ENCODE data around the gene KRTAP1-1.
"Not testable (repeated sequence)": the region's sequence is repeated elsewhere in the genome, so short reads cannot be mapped to it uniquely, and the experiment has no call there.

DNA sequence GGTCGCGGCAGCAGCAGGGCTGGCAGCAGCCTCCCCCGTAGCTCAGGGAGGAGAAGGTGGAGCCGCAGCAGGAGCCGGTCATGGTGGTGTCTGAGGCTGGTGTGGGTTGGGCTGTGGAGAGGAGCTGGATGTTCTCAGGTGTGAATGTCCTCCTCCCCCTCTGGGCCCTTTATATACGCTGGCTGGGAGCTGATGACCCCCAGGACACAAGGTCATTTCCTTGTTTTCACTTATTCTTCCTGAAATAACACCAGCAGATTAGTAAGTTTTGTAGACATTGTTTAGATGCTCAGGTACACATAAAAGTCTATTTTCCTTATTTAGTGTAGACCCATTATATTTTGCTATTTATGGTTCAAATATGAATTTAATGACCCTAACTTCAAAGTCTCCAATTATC is 13.9 kb upstream of the KRTAP1-1 start, which contains the start of gene KRTAP2-2:
- TF ChIP-seq CTCF (IDR thresholded peaks at IDR 0.05; ENCODE audit: insufficient read depth, low read length, poor library complexity, severe bottlenecking); EZH2phosphoT487 (conservative IDR thresholded peaks at IDR 0.05; ENCODE audit: low read length): not testable (repeated sequence)

All from SU-DHL-6 (cell line).